H1 (cell line): ENCODE data around the gene NMB. TPM values are rescaled to one million over a fixed set of nuclear protein-coding genes. Genes with fewer than 3 reads are reported as not detected.

Source experiments
- ASH2L ChIP-seq: fragments of 200-600, 300-600 bp; sonication (generic); IDR thresholded peaks from one replicate; pipeline ENCODE4 v1.7.1; 2017; ENCODE audit warnings: low read length
- POLR2A ChIP-seq, 2 experiments: IDR thresholded peaks; 1 replicate in 1 of 2; 2 replicates in 1 of 2; pipeline ENCODE4 v1.6.1; 2011; ENCODE audit warnings: low read depth in 2 of 2, low read length in 2 of 2, mild to moderate bottlenecking in 2 of 2; ENCODE audit errors: control extremely low read depth in 1 of 2
- SIX5 ChIP-seq: IDR thresholded peaks from 2 replicates; pipeline ENCODE4 v1.6.1; 2011; ENCODE audit warnings: mild to moderate bottlenecking, low read depth, low read length
- polyA plus RNA-seq, 7 experiments: library from polyadenylated mRNA; depleted of rRNA in 3 of 7; stranded (reverse) in 5 of 7; unstranded in 2 of 7; fragments of >200 nt in 5 of 7; fragments of 200-250 nt in 2 of 7; gene quantifications; 1 replicate in 5 of 7; 2 replicates in 1 of 7; 4 replicates in 1 of 7; pipeline versions ENCODE4 v1.2.1 to v1.2.3, GENCODE V29; 2011 to 2013; ENCODE audit warnings: missing spikeins in 2 of 7, mixed read lengths in 2 of 7
- total RNA-seq: library from RNA; stranded (reverse); fragmentation: NEBNext Ultra II Directional; extraction: Animal tissue kit (Norgen Biotek cat#: 25700); gene quantifications from 2 replicates; pipeline ENCODE4 v1.2.1, GENCODE V29; 2021

NMB gene
- total and polyA plus RNA-seq, 2 of the 8 experiments (the other 6 are each of a cell fraction or from before 2014, with no cell fraction given) = 9.3 to 13.6 TPM

GRCh38 chr15:84658080-84658787 is at the start of gene NMB (continued):
- no peak for TF ChIP-seq ASH2L
- no peak for TF ChIP-seq SIX5
- TF ChIP-seq POLR2A (IDR thresholded peaks at IDR 0.05; ENCODE audit: control extremely low read depth in 1 of 2, low read depth in 2 of 2, low read length in 2 of 2) = peak; percentile 55 to 80
